CD4-positive, alpha-beta T cell treated with Interleukin-10 for 1 hour (primary cell): ENCODE results near the gene ARHGAP21.

ENCODE experiments used
- DNase-seq: peaks from one replicate; pipeline ENCODE4 v3.0.0-alpha.2; 2020

ARHGAP21 gene

GRCh38 chr10:24569828-24570657 is 153.6 kb downstream of the ARHGAP21 start:
- DNase-seq, result no peak

- DNase-seq, result no peak
Observed at GRCh38 chr10:24569330-24569796, 154.3 kb downstream of the ARHGAP21 start.

- no peak for DNase-seq
Observed at GRCh38 chr10:24568042-24568441, 155.6 kb downstream of the ARHGAP21 start.

- DNase-seq, result no peak
Observed at GRCh38 chr10:24561453-24561852, 162.2 kb downstream of the ARHGAP21 start.

GRCh38 chr10:24556750-24557742 is 166.6 kb downstream of the ARHGAP21 start:
- DNase-seq, result peak; percentile 31

GRCh38 chr10:24556126-24556749 is 167.4 kb downstream of the ARHGAP21 start:
- DNase-seq, result no peak

- no peak for DNase-seq
Observed at GRCh38 chr10:24554036-24554435, 169.7 kb downstream of the ARHGAP21 start.

- DNase-seq, result no peak
Observed at GRCh38 chr10:24553051-24553612, 170.6 kb downstream of the ARHGAP21 start.

- no peak for DNase-seq
Observed at GRCh38 chr10:24552346-24553016, 171.2 kb downstream of the ARHGAP21 start.

GRCh38 chr10:24551161-24551560 is 172.5 kb downstream of the ARHGAP21 start:
- no peak for DNase-seq

- DNase-seq, result no peak
Observed at GRCh38 chr10:24550680-24551079, 173.0 kb downstream of the ARHGAP21 start.

GRCh38 chr10:24545585-24545984 is 178.1 kb downstream of the ARHGAP21 start:
- no peak for DNase-seq

GRCh38 chr10:24544776-24545175 is 178.9 kb downstream of the ARHGAP21 start:
- DNase-seq, result no peak

- DNase-seq, result no peak
Observed at GRCh38 chr10:24542314-24543270, 181.1 kb downstream of the ARHGAP21 start.

GRCh38 chr10:24541239-24541753 is 182.4 kb downstream of the ARHGAP21 start:
- DNase-seq, result no peak

GRCh38 chr10:24536636-24537035 is 187.1 kb downstream of the ARHGAP21 start:
- DNase-seq, result no peak

GRCh38 chr10:24533981-24534380 is 189.7 kb downstream of the ARHGAP21 start:
- DNase-seq, result no peak
